HepG2 (cell line): ENCODE measurements around the gene CHRNB2. TPM values are rescaled to one million over a fixed set of nuclear protein-coding genes. Genes with fewer than 3 reads are reported as not detected.

Source experiments
- HNRNPK ChIP-seq: fragments of 200-400 bp; formaldehyde crosslinking; IDR thresholded peaks from 2 replicates; pipeline ENCODE4 v1.6.1; 2018; ENCODE audit warnings: low read length, low read depth, moderate library complexity, mild to moderate bottlenecking; ENCODE audit not compliant: poor library complexity, severe bottlenecking
- HNRNPL ChIP-seq: fragments of 200-400 bp; formaldehyde crosslinking; IDR thresholded peaks from 2 replicates; pipeline ENCODE4 v1.6.1; 2017; ENCODE audit warnings: mild to moderate bottlenecking, low read depth, low read length
- KLF6 ChIP-seq: IDR thresholded peaks from 2 replicates; pipeline ENCODE4 v1.8.0; 2016; ENCODE audit warnings: missing biosample characterization, missing genetic modification reagents
- MTF2 ChIP-seq: sonication (generic); formaldehyde crosslinking; IDR thresholded peaks from 2 replicates; pipeline ENCODE4 v1.5.0; 2020; ENCODE audit warnings: missing genetic modification reagents, borderline replicate concordance
- NFYC ChIP-seq: IDR thresholded peaks from 2 replicates; pipeline ENCODE4 v1.6.1; 2016; ENCODE audit warnings: missing genetic modification reagents, missing compliant biosample characterization
- NONO ChIP-seq, 2 experiments: fragments of 450-650 bp in 1 of 2; sonication (generic) in 1 of 2; formaldehyde crosslinking in 1 of 2; IDR thresholded peaks in 1 of 2; conservative IDR thresholded peaks in 1 of 2; 2 replicates each; pipeline versions ENCODE4 v1.6.1 to v1.8.0; 2017 to 2022; ENCODE audit warnings: mild to moderate bottlenecking in 1 of 2, missing genetic modification reagents in 1 of 2, moderate library complexity in 1 of 2
- POGK ChIP-seq: sonication (generic); formaldehyde crosslinking; conservative IDR thresholded peaks from 2 replicates; pipeline ENCODE4 v1.8.0; 2022; ENCODE audit warnings: mild to moderate bottlenecking, moderate library complexity, missing genetic modification reagents
- RARG ChIP-seq: sonication (generic); formaldehyde crosslinking; IDR thresholded peaks from 2 replicates; pipeline ENCODE4 v1.4.0; 2020; ENCODE audit warnings: low read depth, mild to moderate bottlenecking, missing genetic modification reagents
- SMC3 ChIP-seq: IDR thresholded peaks from 2 replicates; pipeline ENCODE4 v1.6.1; 2011; ENCODE audit warnings: low read length, improper control_type of control experiment
- SPEN ChIP-seq: sonication (generic); formaldehyde crosslinking; IDR thresholded peaks from 2 replicates; pipeline ENCODE4 v1.5.1; 2020; ENCODE audit warnings: low read depth, mild to moderate bottlenecking, missing genetic modification reagents
- TGIF2 ChIP-seq: IDR thresholded peaks from 2 replicates; pipeline ENCODE4 v1.6.1; 2016; ENCODE audit warnings: control low read depth, missing compliant biosample characterization
- THAP9 ChIP-seq: sonication (generic); formaldehyde crosslinking; IDR thresholded peaks from 2 replicates; pipeline ENCODE4; 2020; ENCODE audit warnings: missing genetic modification reagents, mild to moderate bottlenecking, borderline replicate concordance
- THRA ChIP-seq: sonication (generic); formaldehyde crosslinking; IDR thresholded peaks from 2 replicates; pipeline ENCODE4 v1.4.0; 2020; ENCODE audit warnings: missing genetic modification reagents, borderline replicate concordance
- ZFY ChIP-seq: sonication (generic); formaldehyde crosslinking; IDR thresholded peaks from 2 replicates; pipeline ENCODE4 v1.4.0; 2020; ENCODE audit warnings: missing genetic modification reagents
- ZNF350 ChIP-seq: sonication (generic); formaldehyde crosslinking; IDR thresholded peaks from 2 replicates; pipeline ENCODE4 v1.4.0; 2020; ENCODE audit warnings: mild to moderate bottlenecking, low read depth, missing genetic modification reagents, borderline replicate concordance
- polyA plus RNA-seq, 8 experiments: library from polyadenylated mRNA; depleted of rRNA in 3 of 8; stranded (reverse) in 7 of 8; unstranded in 1 of 8; fragments of >200 nt; fragmentation: Illumina TruSeq in 4 of 8; extraction: Trizol in 4 of 8; gene quantifications; 2 replicates each; pipeline versions ENCODE4 v1.2.1 to v1.2.3, GENCODE V29; 2011 to 2016; ENCODE audit warnings: low read depth in 4 of 8, missing spikeins in 1 of 8, mixed read lengths in 1 of 8; ENCODE audit not compliant: insufficient read depth in 1 of 8
- total RNA-seq, 5 experiments: library from RNA; depleted of rRNA; stranded (reverse); fragments of >200 nt; fragmentation: Illumina TruSeq; extraction: Trizol; gene quantifications; 2 replicates each; pipeline ENCODE4 v1.2.3, GENCODE V29; 2016; ENCODE audit warnings: low read depth in 1 of 5
- TF ChIP-seq, protein P1 (sequence below): sonication (generic); formaldehyde crosslinking; IDR thresholded peaks from 2 replicates; pipeline ENCODE4 v1.4.0; 2020; ENCODE audit warnings: missing genetic modification reagents
- TF ChIP-seq, protein P2 (sequence below), 2 experiments: sonication (generic) in 1 of 2; formaldehyde crosslinking in 1 of 2; IDR thresholded peaks; 2 replicates each; pipeline versions ENCODE4 v1.5.1 to v1.6.1; 2011 to 2020; ENCODE audit warnings: borderline replicate concordance in 1 of 2, low read depth in 1 of 2, low read length in 1 of 2, mild to moderate bottlenecking in 1 of 2, missing genetic modification reagents in 1 of 2, moderate library complexity in 1 of 2

CHRNB2 gene
- total and polyA plus RNA-seq, 2 of the 13 experiments (the other 11 are each of a cell fraction or from before 2014, with no cell fraction given), result 0.03 to 0.07 TPM

DNA sequence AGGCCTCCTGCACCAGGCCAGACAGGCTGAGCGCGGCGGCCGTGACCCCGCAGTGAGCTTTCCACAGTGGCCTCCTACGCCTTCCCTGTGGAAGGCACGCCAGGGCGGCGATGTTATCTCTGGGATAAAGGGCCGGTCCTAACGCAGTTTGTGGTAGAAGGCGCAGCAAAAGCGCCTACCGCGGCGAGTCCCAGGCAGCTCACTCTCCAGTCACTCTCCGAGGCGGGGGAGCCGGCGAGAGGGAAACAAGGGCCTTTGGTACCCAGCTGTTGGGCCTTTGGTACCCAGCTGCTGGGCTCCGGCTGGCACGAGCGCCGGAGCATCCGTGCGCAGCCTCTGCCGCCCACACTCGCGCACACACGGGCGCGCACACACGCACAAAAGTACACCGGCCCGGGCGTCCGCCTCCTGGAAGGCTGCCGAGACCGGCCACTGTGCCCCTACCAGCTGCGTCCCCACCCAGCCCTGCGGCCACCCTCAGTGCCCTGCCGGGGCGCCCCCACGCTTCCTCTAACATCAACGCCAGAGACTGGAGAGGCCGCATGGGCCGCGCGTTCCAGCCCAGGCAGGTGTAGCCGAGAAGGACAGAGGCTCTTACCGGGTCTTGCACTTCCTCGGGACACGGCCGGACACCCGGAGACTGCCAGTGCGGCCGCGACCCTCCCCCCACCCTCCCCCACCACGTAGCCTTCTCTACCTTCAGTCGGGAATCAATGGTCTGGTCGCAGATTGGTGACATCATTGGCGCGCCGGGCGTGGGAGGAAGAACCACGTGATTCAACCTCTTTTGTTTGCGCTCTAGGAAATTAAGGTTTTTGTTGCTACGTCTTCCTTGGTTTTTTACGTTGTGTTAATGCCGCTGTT lies 59.9 kb downstream of the CHRNB2 start (continued):
- TF ChIP-seq THAP9 (CRISPR knock-in tag), result peak; percentile 68; the same call in 1 of the 2 replicates
- TF ChIP-seq NFYC (CRISPR knock-in tag), result no peak
- peak; percentile 89 for TF ChIP-seq ZFY (CRISPR knock-in tag)
- TF ChIP-seq HNRNPK, result peak; percentile 68
- TF ChIP-seq THRA (CRISPR knock-in tag), result peak; percentile 31; the same call in 1 of the 2 replicates
- TF ChIP-seq RARG, result 0 out of 2 replicates have a peak, but pooled peaks have one; percentile 36
- TF ChIP-seq NONO (IDR thresholded peaks at IDR 0.05), result no peak
- peak; percentile 66 for TF ChIP-seq NONO (CRISPR knock-in tag; conservative IDR thresholded peaks at IDR 0.05)
- TF ChIP-seq HNRNPL, result 0 out of 2 replicates have a peak, but pooled peaks have one; percentile 79
- peak; percentile 86; the same call in 1 of the 2 replicates for TF ChIP-seq ZNF350
- TF ChIP-seq MTF2 (CRISPR knock-in tag), result peak; percentile 89; the same call in 1 of the 2 replicates
- TF ChIP-seq, protein P1, sequence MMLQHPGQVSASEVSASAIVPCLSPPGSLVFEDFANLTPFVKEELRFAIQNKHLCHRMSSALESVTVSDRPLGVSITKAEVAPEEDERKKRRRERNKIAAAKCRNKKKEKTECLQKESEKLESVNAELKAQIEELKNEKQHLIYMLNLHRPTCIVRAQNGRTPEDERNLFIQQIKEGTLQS, result peak; percentile 8
- TF ChIP-seq SPEN (CRISPR knock-in tag), result peak; percentile 84
- TF ChIP-seq, protein P2, sequence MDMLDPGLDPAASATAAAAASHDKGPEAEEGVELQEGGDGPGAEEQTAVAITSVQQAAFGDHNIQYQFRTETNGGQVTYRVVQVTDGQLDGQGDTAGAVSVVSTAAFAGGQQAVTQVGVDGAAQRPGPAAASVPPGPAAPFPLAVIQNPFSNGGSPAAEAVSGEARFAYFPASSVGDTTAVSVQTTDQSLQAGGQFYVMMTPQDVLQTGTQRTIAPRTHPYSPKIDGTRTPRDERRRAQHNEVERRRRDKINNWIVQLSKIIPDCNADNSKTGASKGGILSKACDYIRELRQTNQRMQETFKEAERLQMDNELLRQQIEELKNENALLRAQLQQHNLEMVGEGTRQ (IDR thresholded peaks at IDR 0.05; ENCODE audit: low read depth, low read length), result peak; percentile 86
- TF ChIP-seq, protein P2 (CRISPR knock-in tag; IDR thresholded peaks at IDR 0.05; ENCODE audit: borderline replicate concordance), result peak; percentile 86; the same call in 1 of the 2 replicates
- TF ChIP-seq TGIF2 (CRISPR knock-in tag), result peak; percentile 46; the same call in 1 of the 2 replicates
- peak; percentile 49 for TF ChIP-seq KLF6 (CRISPR knock-in tag)
- no peak for TF ChIP-seq SMC3
- TF ChIP-seq POGK, result peak; percentile 76
